OCI-LY3 (cell line): Measurements from ENCODE around the gene STK39.

Experiments
- EZH2phosphoT487 ChIP-seq: fragments of 200-600 bp; shearing (Covaris generic); IDR thresholded peaks from 2 replicates; pipeline ENCODE4 v1.6.1; 2018; ENCODE audit warnings: antibody characterized with exemption, mixed run types, low read depth
- TF ChIP-seq, protein P1 (sequence below): fragments of 200-600, 300-600 bp; sonication (generic); IDR thresholded peaks from 2 replicates; pipeline ENCODE4 v1.5.1; 2014; ENCODE audit warnings: antibody characterized with exemption, low read length, low read depth

DNA sequence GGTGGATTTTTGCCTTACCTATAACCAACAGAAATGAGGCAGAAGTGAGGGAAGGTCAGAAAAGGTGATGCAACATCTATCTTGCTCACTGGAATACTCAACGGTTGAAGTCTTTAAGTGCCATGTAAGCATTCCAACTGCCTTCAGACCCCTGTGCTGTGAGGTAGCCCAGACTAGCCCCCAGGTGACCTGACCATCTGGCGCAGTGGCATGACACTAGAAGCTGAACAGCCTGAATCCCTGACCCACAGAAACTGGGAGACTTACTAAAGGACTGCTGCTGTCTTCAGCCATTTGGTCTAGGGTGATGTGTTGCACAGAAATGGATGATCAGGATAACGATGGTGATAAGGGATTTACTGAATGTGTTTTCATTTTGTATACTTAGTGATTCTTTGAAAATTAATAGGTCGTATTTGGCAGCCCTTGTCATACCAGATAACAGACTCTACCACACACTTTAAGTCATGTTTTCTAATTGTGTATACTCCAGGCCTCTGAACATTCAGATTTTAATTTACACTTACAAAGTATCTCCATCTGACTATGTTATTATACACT is 161.5 kb downstream of the STK39 start:
- TF ChIP-seq, protein P1, sequence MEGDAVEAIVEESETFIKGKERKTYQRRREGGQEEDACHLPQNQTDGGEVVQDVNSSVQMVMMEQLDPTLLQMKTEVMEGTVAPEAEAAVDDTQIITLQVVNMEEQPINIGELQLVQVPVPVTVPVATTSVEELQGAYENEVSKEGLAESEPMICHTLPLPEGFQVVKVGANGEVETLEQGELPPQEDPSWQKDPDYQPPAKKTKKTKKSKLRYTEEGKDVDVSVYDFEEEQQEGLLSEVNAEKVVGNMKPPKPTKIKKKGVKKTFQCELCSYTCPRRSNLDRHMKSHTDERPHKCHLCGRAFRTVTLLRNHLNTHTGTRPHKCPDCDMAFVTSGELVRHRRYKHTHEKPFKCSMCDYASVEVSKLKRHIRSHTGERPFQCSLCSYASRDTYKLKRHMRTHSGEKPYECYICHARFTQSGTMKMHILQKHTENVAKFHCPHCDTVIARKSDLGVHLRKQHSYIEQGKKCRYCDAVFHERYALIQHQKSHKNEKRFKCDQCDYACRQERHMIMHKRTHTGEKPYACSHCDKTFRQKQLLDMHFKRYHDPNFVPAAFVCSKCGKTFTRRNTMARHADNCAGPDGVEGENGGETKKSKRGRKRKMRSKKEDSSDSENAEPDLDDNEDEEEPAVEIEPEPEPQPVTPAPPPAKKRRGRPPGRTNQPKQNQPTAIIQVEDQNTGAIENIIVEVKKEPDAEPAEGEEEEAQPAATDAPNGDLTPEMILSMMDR, result no peak
- TF ChIP-seq EZH2phosphoT487, result no peak
